Kidney glomerular epithelial cell (primary cell): Measurements from ENCODE around the gene YPEL2.
A peak's percentile ranks its signal among the peaks of the same experiment; 100 is the strongest.
"Not testable (repeated sequence)": the region's sequence is repeated elsewhere in the genome, so short reads cannot be mapped to it uniquely, and the experiment has no call there.

Experiments used
- DNase-seq: peaks from one replicate; lab custom pipeline; 2025; lab: John Stamatoyannopoulos, UW

Gene YPEL2, protein sequence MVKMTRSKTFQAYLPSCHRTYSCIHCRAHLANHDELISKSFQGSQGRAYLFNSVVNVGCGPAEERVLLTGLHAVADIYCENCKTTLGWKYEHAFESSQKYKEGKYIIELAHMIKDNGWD

DNA sequence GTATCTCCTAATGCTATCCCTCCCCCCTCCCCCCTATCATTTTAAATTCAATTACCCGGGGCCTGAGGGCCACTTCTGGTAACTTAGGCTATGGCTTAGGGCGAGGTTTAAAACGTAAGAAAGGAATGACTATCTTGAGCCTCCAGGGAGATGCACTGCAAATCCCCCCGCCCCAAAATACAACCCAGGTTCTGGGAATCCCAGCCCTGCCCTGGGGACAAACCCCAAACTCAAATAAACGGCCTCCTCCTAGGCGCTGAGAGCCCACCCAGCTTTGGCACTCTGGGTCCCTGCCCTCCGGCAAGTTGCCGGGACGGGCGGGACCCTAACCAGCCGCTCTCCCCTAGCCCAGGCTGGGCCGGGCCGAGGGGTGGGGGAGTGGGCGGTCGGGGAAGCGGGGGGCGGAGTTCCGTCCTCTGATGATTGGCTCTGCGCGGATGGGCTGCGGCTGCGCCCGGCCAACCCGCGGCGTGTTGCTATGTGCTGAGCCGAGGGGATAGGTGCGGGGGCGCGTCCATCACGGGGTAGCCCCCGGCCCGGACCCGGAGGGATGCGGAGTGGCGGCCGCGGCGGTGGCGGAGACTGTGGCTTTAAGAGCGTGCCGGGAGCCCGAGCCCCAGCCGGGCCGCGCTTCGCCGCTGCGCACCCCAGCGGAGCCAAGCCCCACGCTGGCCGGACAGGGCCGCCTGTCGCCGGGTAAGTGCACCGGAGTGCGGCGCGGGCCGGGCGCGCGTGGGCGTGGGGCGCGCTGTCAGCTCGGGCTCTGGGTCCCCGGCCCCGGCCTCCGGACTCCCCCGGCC is at the start of gene YPEL2:
Gene YPEL2, plus strand, starts transcription at position 527 of the 800 bp plus-strand sequence. CDS start 21,755 bp downstream, outside the sequence.
- peak; percentile 91 for DNase-seq

DNA sequence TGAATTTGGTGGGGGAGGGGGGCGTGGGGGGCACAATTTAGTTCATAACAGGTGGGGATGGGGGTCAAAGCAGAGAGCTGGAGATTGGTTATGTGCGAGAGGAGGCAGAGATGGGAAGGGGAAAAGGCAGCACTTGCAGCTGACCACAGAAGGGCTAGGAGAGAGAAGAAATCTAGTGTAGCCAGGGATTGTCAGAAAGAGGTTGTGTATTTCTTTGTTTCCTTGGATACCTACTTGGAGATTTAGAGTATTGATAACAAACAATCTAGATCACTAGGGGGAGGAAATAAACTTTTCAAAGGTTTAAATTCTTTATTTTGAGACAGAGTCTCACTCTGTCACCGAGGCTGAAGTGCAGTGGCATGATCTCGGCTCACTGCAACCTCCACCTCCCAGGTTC is 47.1 kb upstream of the YPEL2 start:
- no peak for DNase-seq

DNA sequence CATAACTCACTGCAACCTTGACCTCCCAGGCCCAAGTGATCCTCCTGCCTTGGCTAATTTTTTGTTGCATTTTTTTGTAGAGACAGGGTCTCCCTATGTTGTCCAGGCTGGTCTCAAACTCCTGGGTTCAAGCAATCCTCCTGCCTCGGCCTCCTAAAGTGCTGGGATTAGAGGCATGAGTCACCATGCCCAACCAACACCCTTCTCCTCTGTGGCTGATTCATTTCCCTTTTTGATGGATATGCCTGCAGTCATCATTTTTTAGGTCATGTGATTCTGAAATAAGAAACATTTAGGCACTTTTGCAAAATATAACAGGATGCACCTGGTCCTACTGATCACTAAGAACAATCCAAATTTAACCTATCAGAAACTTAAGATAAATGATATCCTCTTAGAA is 44.0 kb upstream of the YPEL2 start:
- no peak for DNase-seq

DNA sequence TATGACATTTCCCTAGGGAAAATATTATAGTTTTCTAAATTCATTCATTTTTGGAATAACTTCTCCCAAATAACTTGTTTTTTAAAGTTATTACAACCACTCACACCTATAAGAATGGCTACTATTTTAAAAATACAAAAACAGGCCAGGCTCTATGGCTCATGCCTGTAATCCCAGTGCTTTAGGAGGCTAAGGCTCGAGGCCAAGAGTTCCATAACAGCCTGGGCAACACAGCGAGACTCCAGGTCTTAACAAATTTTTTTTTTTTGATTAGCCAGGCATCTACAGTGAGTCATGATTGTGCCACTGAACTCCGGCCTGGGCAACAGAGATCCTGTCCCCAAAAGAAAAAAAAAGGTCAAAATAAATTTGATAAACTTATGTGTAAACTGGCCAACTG is 43.6 kb upstream of the YPEL2 start:
- DNase-seq = no peak

DNA sequence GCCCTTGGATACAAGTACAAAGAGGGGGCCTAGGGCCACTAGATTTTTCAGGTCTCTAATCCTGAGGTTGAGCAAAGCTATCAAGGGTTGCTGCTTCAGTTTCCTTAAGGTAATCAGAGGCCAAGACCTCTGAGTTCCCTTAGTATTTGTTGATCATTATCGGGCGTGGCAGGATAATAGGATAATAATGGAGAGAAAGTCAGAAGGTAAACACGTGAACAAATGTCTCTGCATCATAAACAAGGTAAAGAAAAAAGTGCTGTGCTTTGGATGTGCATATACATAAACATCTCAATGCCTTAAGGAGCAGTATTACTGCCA is 41.5 kb upstream of the YPEL2 start:
- no peak for DNase-seq

DNA sequence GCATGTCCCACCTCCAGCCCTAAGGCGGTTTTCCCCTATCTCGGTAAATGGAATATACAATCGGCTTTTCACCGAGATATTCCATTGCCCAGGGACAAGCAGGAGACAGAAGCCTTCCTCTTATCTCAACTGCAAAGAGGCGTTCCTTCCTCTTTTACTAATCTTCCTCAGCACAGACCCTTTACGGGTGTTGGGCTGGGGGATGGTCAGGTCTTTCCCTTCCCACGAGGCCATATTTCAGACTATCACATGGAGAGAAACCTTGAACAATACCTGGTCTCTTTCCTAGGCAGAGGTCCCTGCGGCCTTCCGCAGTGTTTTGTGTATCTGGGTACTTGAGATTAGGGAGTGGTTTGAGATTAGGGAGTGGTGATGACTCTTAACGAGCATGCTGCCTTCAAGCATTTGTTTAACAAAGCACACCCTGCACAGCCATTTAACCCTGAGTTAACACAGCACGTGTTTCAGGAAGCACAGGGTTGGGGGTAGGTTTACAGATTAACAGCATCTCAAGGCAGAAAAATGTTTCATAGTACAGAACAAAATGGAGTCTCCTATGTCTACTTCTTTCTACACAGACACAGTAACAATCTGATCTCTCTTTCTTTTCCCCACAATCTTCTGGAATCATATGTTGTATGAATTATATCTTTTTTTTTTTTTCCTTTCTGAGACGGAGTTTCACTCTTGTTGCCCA is 41.0 kb upstream of the YPEL2 start:
- not testable (repeated sequence) for DNase-seq

DNA sequence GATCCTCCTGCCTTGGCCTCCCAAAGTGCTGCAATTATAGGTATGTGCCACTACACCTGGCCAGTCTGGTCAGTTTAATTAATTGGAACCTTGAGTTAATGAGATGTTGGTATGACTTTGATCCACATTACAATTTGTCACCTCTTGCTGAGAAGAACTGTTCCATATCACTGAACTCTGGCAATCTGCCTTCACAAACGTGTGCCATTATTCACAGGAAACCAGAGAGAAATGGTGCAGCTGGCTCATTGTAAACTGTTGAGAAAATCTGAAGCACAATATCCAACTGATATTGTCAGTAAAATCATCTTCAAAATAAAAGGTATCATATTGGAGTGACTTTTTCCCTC is 39.3 kb upstream of the YPEL2 start:
- no peak for DNase-seq

DNA sequence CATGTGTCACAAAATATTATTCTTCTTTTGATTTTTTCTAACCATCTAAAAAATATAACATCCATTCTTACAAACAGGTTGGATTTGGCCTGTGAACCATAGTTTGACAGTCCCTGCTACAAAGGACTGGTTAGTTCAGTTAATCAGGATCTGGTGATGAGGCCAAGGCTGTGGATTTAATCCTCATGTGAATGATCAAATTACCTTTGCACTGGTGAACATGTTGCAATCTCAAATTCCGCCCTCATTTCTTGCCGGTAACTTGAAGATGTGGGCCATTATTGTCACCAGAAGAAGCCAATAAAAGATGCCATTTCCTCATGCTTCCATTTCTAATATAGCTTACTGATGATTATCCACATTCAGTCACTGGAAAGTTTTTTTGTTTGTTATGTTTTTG is 35.3 kb upstream of the YPEL2 start:
- DNase-seq = no peak

DNA sequence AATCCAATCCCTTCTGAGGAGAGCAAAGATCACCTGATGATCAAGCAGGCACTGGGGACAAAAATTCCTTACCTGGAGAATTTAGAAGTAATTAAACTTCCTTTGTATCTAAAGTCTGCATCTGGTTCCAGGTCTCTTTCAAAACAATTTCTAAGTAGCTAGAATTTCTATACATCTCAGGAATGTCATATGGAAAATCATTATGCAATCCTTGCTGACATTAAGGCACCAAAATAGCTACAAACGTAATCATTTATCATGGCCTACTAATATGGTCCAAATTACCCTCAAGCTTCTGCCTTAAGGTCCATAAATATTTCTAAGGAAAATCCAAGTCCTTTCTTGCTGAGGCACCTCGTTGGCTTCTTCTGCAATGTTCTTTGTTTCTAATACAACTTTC is 32.9 kb upstream of the YPEL2 start:
- DNase-seq = no peak

DNA sequence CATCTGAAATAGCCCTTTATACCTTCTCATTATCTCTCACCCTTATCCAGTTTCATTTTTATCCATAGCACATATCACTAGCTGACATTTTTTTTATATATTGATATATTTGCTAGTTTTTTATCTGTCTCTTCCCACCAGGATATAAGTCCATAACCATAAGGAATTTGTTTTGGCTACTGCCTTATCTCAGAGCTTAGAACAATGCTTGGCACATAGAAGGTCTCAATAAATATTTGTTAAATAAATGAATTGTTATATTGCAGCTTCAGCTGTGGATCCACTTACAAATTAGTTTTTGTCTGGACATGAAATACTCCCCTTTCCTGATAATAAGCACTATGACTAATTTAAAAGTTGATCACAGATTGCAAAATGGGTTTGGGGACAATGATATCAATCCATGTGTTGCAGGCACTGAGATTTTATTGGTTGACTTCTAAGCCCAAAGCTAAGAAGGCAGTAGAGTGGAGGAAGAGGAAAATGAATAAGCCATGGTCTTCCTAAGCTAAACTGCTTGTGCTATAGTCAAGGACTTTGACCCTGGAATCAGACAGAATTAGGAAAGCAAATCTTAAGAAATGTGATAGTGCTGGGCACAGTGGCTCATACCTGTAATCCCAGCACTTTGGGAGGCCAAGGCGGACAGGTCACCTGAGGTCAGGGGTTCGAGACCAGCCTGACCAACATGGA is 31.9 kb upstream of the YPEL2 start:
- DNase-seq = no peak

DNA sequence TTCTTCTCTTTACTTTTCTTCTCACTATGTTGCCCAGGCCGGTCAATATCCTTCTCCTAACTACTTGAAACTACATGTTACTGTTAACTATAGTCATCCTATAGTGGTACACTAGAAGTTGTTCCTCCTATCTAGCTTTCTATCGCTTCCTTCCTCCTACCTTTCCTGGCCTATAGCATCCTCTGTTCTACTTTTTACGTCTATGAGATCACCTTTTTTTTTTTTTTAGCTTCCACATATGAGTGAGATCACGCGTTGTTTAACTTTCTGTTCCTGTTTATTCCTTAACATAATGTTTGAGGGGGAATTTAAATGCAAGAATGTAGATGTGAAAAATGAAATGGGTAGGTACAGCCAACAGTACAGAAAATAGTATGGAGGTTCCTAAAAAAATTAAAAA is 30.5 kb upstream of the YPEL2 start:
- no peak for DNase-seq

DNA sequence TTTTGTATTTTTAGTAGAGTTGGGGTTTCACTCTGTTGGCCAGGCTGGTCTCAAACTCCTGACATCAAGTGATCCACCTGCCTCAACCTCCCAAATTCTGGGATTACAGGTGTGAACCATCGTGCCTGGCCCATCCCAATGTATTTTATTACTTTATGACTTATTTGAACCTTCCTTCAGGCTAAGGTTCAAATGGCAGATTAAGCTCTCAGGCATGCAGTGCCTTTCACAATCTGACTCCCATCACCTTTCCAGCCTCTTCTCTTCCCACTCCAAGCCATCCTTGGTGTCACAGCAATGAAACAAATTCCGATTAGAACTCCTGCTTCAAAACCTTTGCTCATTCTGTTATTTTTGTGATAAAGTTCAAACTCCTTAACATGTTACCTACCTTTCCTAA is 26.6 kb upstream of the YPEL2 start:
- DNase-seq = no peak

DNA sequence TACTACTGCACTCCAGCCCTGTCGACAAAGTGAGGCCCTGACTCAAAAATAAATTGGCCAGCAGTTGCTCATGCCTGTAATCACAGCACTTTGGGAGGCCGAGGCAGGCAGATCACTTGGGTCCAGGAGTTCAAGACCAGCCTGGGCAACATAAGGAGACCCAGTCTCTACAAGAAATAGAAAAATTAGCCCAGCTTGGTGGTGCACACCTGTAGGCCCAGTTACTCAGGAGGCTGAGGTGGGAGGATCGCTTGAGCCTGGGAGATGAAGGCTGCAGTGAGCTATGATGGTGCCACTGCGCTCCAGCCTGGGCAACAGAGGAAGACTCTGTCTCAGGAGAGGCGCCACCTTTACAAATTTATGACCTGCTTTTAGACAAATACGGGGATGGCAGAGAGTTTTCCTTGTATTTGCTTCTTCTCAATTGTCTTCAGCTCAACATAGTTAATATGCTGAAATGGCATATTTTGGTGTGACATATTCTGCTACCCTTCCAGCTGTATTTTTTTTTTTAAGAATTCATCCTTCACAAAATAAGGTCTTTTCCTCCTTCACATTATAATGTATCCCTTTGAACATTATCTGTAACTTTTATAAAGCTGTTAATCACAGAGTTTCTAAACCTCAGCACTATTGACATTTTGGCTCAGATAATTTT is 21.1 kb upstream of the YPEL2 start:
- no peak for DNase-seq

DNA sequence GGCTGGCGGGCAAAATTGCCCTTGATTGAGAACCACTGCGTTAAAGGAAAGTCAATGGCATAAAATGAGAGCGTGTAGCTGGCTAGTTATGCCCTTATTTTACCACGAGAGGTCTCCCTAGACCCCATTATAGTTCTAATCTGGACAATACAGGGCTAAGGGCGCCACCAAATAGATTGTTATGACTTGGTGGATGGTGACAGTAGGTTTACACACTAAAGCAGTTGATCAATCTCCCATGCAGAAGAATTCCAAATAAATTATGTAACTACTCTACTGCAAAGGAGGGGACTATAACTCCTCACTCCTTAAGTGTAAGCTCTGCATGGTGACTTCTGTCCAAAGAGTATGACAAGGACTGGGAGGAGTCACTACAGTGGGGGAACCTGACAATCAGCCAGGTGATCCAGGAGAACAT is 20.4 kb upstream of the YPEL2 start:
- peak; percentile 54 for DNase-seq

DNA sequence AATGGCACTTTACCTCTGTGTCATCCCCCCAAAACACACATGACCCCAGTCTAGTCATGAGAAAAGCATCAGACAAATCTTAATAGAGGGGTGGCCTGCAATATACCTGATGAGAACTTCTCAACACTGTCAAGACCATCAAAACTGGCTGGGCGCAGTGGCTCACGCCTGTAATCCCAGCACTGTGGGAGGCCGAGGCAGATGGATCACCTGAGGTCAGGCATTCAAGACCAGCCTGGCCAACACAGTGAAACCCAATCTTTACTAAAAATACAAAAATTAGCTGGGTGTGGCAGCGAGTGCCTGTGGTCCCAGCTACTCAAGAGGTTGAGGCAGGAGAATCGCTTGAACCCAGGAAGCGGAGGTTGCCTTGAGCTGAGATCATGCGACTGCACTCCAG is 19.9 kb upstream of the YPEL2 start:
- not testable (repeated sequence) for DNase-seq

DNA sequence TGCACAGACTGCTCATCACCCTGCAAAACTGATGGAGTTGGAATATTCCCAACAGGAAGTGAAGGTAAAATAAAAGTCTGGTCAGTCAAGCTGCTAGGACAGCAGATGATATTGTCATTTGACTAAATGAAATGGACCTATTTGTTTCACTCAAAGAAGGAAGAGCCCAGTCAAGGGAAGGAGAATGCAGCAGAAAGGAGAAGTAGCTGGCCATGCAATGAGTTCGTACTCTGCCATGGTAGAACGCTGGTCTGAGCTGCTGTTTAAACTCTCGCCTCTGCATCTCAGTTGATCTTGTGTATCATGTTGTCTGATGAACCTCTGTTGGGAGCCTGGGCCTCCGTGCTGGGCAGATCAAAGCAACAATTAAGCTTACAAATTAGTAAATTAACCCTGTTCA is 15.6 kb upstream of the YPEL2 start:
- no peak for DNase-seq

DNA sequence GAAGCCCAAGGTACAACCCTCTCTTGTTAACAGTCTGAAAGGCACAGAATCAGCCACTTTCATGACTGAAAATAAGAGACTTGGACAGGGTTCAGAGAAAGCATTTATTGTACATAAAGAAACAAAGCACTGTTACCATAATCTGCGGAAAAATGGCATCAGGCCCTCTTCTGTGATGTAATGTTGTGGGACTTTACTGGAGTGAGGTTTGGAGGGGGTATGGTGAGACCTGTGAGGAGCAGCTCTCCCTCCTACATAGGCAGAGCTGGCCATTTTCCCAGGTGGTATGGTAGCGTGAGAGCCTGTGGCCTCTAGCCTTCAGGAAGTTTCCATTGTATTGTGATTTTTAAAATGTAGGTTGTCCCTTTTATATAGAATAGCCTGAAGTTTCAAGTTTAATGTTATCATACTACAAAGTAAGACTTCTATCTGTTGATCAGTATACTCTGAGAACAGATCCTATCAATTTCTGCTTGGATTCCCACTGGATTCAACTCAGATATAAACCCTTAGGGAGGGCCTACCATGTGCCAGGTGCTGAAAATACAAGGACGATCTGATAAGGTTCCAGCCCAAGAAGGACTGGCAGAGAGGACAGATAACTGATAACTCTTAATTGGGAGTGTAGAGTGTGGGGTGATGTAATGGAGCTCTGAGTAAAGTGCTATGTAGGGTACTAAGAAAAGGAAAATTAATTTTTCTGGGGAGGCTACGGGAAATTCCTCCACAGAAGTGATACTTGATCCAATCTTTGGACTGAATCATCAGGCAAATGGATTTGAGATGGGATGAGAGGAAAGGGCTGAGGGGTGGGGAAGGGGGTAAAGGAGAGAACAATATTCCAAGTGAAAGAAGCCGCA is 4.1 kb upstream of the YPEL2 start:
- DNase-seq = no peak

DNA sequence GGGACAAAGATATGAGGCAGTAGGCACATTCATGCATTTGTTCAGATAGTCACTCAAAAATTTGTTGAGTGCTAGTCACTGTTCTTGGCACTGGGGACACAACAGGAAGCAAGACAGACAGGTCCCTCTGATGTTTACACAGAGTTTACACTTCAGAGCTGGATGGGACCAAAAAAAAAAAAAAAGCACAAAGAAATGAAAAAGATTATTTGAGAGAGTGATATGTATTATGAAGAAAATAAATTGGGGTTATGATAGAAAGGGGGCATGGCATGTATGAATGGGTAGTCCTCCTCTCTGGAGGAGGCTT is 3.5 kb upstream of the YPEL2 start:
- DNase-seq = no peak

DNA sequence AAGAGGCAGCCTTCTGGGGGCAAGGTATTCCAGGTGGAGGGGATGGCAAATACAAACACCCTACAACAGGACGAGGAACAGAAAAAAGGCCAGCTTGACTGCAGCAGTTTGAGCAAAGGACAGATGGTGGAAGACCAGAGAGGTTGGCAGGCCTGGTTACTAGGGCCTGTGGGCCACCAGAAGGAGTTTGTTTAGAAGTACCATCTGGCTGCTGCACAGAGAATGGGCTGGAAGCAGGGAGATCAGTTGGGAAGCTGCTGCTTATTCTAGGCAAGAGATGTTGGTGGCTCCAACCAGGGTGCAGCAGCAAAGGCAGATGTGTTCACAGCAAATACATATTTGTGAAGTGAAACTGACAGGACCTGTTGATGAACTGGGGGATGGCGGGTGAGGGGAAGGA is 2.9 kb upstream of the YPEL2 start:
- no peak for DNase-seq

DNA sequence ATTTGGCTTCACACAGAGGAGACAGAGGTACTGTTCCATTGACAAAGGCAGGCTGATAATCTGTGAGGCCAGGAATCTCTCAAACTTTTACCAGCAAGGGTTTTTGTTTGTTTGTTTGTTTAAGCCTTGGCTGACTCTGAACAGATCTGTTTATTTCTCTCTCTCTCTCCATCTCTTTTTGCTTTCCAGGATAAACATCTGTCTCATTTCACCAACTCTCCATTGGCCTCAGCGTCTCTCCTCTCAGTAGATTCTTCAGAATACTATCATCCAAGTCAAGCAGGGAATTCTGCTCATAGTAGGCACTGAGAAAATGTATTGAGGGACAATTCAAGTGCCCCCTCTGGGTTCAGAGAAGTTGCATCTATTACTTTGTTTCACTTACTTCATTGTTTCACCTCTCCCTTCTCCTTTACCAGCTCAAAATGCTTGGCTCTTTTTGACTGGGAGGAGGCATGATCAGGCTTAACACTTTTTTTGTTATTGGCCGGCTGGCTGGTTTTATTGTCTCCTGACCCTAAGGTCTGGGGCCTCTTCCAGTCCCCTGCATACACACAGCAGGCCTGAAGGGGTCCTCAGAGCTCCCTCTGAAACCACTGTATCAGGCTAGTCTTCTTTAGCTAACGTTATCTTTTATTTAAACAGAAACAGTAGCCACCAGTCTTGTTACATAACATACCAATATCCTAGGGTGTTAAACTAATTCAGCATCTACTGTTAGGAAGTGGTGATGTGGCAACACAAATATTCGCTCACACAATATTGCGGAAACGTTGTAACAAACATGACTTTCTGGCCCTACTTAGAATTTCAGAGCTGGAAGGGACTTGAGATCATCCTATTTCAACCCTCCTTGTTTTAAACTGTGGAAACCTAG is 2.0 kb upstream of the YPEL2 start:
- peak; percentile 83 for DNase-seq
